GM19468 (cell line): Measurements from ENCODE around the gene MRAP2.
"Not testable (repeated sequence)": the region's sequence is repeated elsewhere in the genome, so short reads cannot be mapped to it uniquely, and the experiment has no call there.

Experiments used
- ATAC-seq: cut with Tn5 transposase; IDR thresholded peaks from one replicate; pipeline ENCODE4 v1.9.1; 2021; ENCODE audit warnings: mild to moderate bottlenecking, moderate library complexity, moderate number of reproducible peaks; ENCODE audit not compliant: unreplicated experiment; ENCODE audit errors: extremely low read depth

MRAP2 gene

GRCh38 chr6:84027340-84028181 is 6.0 kb upstream of the MRAP2 start:
- no peak for ATAC-seq

DNA sequence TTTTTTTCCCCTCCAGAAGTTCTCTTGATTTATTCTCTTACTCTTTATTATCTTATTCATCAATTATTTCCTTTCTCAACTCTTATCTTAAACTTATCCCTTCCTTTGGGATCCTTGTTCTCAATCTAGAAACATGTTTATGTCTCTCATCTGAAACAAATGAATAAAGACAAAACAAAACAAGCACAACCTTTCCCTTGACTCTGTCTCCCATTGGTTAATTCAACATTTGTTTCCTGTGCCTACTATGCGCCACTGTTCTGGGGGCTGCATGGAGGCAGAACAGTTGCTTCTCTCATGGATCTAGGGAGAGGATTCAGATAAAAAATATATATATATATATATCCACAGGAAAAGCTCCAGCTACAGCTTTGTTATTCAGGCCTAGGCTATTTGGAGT is 5.2 kb upstream of the MRAP2 start:
- ATAC-seq, result no peak

GRCh38 chr6:84032000-84032399 is 1.6 kb upstream of the MRAP2 start:
- ATAC-seq, result not testable (repeated sequence)

GRCh38 chr6:84035484-84035883 is 1.9 kb downstream of the MRAP2 start:
- no peak for ATAC-seq

DNA sequence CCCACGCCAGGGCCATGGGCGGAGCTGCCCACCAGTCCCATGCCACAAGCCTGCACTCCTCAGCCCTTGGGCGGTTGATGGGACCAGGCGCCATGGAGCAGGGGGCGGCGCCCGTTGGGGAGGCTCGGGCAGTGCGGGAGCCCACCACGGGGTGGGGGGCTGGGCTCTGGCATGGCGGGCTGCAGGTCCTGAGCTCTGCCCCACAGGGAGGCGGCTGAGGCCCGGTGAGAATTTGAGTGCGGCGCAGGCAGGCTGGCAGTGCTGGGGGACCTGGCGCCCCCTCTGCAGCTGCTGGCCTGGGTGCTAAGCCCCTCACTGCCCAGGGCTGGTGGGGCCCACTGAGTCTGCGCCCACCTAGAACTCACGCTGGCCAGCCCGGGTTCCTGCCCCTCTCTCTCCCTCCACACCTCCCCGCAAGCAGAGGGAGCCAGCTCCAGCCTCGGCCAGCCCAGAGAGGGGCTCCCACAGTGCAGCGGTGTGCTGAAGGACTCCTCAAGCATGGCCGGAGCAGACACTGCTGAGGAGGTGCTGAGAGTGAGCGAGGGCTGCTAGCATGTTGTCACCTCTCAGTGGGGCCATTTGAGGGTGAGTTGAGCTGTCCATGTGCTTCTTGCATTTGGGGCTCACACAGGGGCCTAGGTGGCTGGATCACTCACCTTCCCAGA is 4.0 kb downstream of the MRAP2 start:
- no peak for ATAC-seq

GRCh38 chr6:84042603-84043002 is 9.0 kb downstream of the MRAP2 start:
- no peak for ATAC-seq

GRCh38 chr6:84043555-84043954 is 10.0 kb downstream of the MRAP2 start:
- no peak for ATAC-seq

GRCh38 chr6:84046755-84047154 is 13.2 kb downstream of the MRAP2 start:
- no peak for ATAC-seq

GRCh38 chr6:84048588-84048987 is 15.0 kb downstream of the MRAP2 start:
- ATAC-seq, result no peak

- ATAC-seq, result no peak
These were observed 16.8 kb downstream of the MRAP2 start for GRCh38 chr6:84050408-84050807.

- no peak for ATAC-seq
These were observed 18.8 kb downstream of the MRAP2 start for GRCh38 chr6:84052204-84052882.

DNA sequence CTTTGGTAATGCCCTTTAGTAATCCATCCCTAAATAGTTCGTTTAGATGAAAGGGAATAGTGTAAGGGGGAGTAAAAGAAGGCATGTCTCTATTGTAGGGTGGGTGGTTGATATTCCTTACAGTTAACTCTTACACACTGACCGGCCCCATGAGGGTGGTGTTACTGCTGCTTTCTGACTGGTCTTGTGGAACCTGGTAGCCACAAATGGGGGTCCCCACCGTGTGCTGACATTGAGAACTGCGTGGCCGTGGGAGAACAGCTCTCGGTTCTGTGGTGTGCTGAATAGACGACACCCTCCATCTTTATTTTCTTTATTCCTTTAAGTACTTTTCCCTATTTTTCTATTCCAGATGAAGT is 19.3 kb downstream of the MRAP2 start:
- ATAC-seq, result no peak

GRCh38 chr6:84055647-84056046 is 22.1 kb downstream of the MRAP2 start:
- no peak for ATAC-seq

DNA sequence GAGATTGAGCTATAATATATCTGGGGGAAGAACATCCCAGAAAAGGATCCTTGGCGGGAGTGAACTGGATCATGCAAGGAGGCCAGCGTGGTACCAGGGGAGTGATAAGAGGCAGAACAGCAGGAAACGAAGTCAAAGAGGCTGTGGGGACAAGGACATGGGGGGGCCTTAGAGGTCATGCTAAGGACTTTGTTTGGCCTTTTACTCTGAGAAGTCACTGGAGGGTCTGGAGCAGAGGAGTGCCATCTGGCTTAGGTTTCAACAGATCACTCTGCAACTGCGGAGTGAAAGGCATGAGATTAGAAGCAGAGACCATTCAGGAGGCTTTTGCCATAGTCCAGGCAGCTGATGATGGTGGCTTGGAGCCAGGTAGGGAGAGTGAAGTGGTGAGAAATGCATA is 24.3 kb downstream of the MRAP2 start:
- ATAC-seq, result no peak

- no peak for ATAC-seq
These were observed 25.5 kb downstream of the MRAP2 start for GRCh38 chr6:84059082-84059481.

GRCh38 chr6:84061174-84061573 is 27.6 kb downstream of the MRAP2 start:
- no peak for ATAC-seq

- no peak for ATAC-seq
These were observed 28.2 kb downstream of the MRAP2 start for GRCh38 chr6:84061613-84062398.

GRCh38 chr6:84062519-84063154 is 29.1 kb downstream of the MRAP2 start:
- ATAC-seq, result no peak

GRCh38 chr6:84065693-84066290 is 32.2 kb downstream of the MRAP2 start:
- no peak for ATAC-seq

DNA sequence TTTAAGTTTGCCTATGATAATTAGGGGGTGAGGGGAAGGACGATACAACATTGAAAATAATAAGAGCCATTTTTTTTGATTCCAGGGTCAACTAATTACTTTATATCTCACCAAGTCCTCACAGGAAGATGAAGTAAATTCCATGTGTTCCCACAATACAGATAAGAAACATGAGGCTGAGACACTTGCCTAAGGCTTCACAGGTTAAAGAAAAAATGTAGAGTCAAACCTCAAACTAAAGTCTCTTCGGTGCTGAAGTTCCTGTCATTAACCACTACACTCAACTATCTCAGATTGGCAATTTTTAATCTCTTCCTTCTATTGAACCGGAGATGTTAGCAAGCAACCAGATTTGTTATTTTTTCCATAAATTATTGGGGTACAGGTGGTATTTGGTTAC is 33.0 kb downstream of the MRAP2 start:
- ATAC-seq, result no peak
